ENCODE results near the gene CCDC13.

- TF ChIP-seq CTCF (IDR thresholded peaks at IDR 0.05) (no peak), POLR2A (IDR thresholded peaks at IDR 0.05) (no peak)
Observed at GRCh38 chr3:42745776-42746454, 27.1 kb downstream of the CCDC13 start.
